BE2C (cell line): ENCODE measurements around the gene MGME1.
A peak's percentile ranks its signal among the peaks of the same experiment; 100 is the strongest.

Experiments used
- DNase-seq: peaks from one replicate; pipeline ENCODE4 v3.0.0-alpha.2; 2020
- H3K27me3 ChIP-seq: fragments of 250-450 bp; sonication (Bioruptor Pico); 2 replicates; pipeline ENCODE4 v1.5.1; 2020; ENCODE audit warnings: mild to moderate bottlenecking
- H3K36me3 ChIP-seq: fragments of 250-450 bp; sonication (Bioruptor Pico); 2 replicates; pipeline ENCODE4 v1.5.1; 2020; ENCODE audit warnings: mild to moderate bottlenecking
- H3K4me1 ChIP-seq: fragments of 250-450 bp; sonication (Bioruptor Pico); 2 replicates; pipeline ENCODE4 v1.5.1; 2020
- H3K4me3 ChIP-seq: 2 replicates; pipeline ENCODE4 v1.5.1; 2011; ENCODE audit warnings: low read depth, low read length
- H3K9me3 ChIP-seq: fragments of 250-450 bp; sonication (Bioruptor Pico); 2 replicates; pipeline ENCODE4 v1.5.1; 2020
- TF ChIP-seq, protein P1 (sequence below): IDR thresholded peaks from 2 replicates; pipeline ENCODE4 v1.5.1; 2012; ENCODE audit warnings: mild to moderate bottlenecking, low read depth, low read length

MGME1 gene

DNA sequence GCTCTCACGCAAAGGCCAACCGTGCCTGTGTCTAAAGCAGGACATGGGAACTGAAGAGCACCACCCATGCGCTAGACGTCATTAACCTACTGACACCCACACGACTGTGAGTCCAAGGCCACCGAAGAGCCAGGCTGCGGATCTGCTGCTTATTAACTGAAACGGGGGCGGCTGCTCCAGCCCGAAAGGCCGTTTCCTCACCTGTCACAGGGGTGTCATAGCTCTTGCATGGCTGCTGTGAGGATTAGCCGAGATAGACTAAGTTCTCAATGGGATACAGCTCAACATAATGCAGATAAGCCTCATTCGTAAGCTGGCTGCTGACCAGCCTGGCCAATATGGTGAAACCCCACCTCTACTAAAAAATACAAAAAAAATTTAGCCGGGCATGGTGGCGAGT is 62.2 kb downstream of the MGME1 start:
- H3K9me3 ChIP-seq: no peaks in the 10 kb centered on the region
- DNase-seq: no peak
- H3K27me3 ChIP-seq: no peaks in the 10 kb centered on the region
- TF ChIP-seq, protein P1, sequence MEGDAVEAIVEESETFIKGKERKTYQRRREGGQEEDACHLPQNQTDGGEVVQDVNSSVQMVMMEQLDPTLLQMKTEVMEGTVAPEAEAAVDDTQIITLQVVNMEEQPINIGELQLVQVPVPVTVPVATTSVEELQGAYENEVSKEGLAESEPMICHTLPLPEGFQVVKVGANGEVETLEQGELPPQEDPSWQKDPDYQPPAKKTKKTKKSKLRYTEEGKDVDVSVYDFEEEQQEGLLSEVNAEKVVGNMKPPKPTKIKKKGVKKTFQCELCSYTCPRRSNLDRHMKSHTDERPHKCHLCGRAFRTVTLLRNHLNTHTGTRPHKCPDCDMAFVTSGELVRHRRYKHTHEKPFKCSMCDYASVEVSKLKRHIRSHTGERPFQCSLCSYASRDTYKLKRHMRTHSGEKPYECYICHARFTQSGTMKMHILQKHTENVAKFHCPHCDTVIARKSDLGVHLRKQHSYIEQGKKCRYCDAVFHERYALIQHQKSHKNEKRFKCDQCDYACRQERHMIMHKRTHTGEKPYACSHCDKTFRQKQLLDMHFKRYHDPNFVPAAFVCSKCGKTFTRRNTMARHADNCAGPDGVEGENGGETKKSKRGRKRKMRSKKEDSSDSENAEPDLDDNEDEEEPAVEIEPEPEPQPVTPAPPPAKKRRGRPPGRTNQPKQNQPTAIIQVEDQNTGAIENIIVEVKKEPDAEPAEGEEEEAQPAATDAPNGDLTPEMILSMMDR: no peak
- no peaks in the 10 kb centered on the region for H3K36me3 ChIP-seq
- no peak overlapping the region for H3K4me3 ChIP-seq
- H3K4me1 ChIP-seq: no peaks in the 10 kb centered on the region

DNA sequence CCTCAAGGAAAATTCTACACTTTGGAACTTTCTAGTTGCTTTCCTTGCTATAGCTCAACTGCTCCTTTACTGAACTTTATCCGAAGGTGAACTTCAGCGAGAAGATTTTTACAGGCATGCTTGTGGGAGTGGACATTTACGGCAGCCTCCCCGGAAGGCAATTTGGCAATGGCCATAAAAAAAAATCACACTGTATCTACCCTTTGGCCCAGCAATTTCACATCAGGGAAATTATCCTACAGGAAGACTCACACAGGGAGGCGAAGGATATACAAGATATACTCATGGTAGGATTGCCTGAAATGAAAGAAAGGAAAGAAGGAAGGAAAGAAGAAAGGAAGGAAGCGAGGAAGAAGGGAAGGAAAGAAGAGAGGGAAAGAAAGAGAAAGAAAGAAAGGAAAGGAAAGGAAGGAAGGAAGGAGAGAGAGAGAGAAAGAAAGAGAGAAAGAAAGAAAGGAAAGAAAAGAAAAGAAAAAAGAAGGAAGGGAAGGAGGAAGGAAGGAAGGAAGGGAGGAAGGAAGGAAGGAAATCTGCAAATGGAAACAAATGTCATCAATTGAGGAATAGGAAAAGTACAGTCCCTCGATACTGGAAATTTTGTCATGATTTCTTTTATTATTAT is 63.2 kb downstream of the MGME1 start:
- Histone ChIP-seq H3K9me3 (no peaks in the 10 kb centered on the region), H3K36me3 (no peaks in the 10 kb centered on the region), H3K27me3 (no peaks in the 10 kb centered on the region), H3K4me1 (no peaks in the 10 kb centered on the region), H3K4me3 (no peak overlapping the region)
- DNase-seq: no peak
- TF ChIP-seq, protein P1: no peak

DNA sequence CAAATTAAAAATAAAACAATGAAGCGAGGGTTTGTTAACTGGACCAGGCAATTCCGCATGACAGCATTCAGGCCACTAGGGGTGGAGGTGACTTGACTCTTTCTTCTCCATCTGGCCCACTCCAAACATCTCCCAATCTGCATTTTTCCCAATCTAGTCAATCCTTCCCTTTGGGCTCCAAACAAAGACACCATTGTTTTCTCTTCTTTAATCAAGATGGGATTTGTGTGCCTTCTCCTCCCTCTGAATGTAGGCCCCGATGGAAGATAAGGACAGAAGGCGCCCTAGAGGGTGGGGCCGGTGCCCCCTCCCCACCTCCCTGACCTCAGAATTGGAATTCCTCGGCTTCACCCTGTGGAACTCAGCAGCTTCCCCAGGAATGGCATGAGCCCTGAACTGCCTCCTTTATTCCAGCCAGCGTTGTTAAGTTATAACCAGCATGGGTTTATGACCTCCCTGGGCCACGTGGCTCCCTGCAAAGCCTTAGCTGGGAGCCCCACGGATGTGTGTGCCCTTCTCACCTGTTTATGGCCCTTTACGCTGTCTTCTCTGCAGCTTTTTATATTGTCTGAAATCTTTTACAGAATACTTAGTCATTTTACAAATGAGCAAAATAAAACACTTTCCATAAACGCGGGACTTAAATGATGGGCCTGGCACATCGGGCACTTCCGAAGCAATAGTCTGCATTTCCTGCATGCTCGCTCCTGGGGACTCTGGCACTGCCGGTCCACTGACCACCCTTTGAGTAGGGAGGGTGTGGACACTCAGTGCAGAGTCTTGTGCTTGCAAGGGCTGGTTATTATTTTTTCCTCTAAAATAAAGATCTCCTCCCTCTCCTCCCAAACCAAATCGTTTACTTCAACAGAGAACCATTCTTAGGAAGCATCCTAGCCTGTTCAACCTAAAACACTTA is 64.4 kb downstream of the MGME1 start:
- no peaks in the 10 kb centered on the region for H3K9me3 ChIP-seq
- TF ChIP-seq, protein P1: peak; percentile 22; the same call in 1 of the 2 replicates
- no peaks in the 10 kb centered on the region for H3K27me3 ChIP-seq
- no peak overlapping the region for H3K4me3 ChIP-seq
- no peaks in the 10 kb centered on the region for H3K4me1 ChIP-seq
- DNase-seq: no peak
- H3K36me3 ChIP-seq: no peaks in the 10 kb centered on the region

DNA sequence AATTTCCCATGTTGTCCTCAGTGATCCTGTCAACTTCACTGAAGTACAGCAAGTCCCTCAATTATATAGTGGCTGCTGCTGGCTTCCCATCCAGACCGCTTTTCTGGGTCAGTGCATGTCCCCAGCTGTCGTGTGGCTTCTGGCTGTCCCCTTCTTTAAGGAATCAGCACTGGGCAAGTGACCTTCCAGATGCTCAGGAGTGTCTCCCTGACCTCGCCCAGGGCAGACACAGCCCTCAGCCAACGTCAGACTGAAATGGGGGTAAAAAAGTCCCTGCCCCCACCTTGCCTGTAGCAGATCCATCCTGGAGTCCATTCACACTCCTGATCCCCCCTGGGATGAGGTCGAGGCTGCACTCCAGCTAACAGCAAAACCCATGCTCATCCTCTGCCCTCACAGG is 65.2 kb downstream of the MGME1 start:
- H3K4me1 ChIP-seq: no peaks in the 10 kb centered on the region
- H3K4me3 ChIP-seq: no peak overlapping the region
- DNase-seq: no peak
- no peaks in the 10 kb centered on the region for H3K36me3 ChIP-seq
- TF ChIP-seq, protein P1: no peak
- H3K27me3 ChIP-seq: no peaks in the 10 kb centered on the region; the same call in 1 of the 2 replicates
- no peaks in the 10 kb centered on the region for H3K9me3 ChIP-seq

DNA sequence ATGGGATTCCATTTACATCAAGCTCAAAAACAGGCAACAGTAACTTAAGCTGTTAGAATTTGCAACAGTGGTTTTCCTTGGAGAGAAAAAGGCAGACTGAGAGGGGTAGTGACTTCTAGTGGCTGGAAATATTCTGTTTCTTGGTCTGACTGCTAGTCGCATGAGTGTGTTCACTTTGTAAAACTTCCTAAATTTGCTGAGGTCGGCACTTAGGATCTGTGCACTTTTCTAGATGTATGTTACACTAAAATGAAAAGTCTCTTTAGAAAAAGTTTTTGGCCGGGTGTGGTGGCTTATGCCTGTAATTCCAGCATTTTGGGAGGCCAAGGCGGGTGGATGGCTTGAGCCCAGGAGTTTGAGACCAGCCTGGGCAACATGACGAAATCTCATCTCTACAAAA is 70.2 kb downstream of the MGME1 start:
- H3K27me3 ChIP-seq: no peaks in the 10 kb centered on the region; the same call in none of the 2 replicates
- no peaks in the 10 kb centered on the region for H3K36me3 ChIP-seq
- no peaks in the 10 kb centered on the region for H3K4me1 ChIP-seq
- TF ChIP-seq, protein P1: no peak
- DNase-seq: no peak
- H3K4me3 ChIP-seq: no peak overlapping the region
- no peaks in the 10 kb centered on the region for H3K9me3 ChIP-seq
